GM19452 (cell line): ENCODE results near the gene PTPMT1.

Experiments used
- ATAC-seq: cut with Tn5 transposase; IDR thresholded peaks from one replicate; pipeline ENCODE4 v1.9.1; 2021; ENCODE audit not compliant: unreplicated experiment

The PTPMT1 gene

DNA sequence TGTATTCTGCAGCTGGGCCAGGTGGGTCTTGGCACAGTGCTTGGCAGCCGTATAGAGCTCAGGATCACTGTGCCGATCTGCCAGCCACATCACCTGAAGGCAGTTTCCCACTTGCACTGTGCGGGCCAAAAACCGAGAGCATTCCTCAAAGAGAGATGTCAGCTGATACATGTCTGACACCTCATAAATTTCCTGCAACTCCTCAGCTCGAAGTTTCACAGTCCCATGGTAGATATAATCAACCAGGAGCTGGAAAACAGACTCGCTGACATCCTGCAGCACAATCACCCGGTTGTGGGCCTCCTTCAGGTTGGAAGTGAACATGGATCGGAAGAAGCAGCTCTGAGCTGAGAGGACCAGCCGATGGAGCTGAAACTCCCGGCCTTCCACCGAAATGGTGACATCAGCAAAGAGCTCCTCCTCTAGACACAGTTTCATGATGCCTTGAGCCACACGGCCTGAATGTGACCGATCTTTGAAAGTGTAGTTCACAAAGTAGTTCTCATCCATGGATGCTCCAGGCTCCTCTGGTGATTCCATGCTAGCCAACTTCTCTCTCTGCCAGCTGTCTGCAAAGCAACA lies 12.2 kb downstream of the PTPMT1 start:
- ATAC-seq, result no peak

DNA sequence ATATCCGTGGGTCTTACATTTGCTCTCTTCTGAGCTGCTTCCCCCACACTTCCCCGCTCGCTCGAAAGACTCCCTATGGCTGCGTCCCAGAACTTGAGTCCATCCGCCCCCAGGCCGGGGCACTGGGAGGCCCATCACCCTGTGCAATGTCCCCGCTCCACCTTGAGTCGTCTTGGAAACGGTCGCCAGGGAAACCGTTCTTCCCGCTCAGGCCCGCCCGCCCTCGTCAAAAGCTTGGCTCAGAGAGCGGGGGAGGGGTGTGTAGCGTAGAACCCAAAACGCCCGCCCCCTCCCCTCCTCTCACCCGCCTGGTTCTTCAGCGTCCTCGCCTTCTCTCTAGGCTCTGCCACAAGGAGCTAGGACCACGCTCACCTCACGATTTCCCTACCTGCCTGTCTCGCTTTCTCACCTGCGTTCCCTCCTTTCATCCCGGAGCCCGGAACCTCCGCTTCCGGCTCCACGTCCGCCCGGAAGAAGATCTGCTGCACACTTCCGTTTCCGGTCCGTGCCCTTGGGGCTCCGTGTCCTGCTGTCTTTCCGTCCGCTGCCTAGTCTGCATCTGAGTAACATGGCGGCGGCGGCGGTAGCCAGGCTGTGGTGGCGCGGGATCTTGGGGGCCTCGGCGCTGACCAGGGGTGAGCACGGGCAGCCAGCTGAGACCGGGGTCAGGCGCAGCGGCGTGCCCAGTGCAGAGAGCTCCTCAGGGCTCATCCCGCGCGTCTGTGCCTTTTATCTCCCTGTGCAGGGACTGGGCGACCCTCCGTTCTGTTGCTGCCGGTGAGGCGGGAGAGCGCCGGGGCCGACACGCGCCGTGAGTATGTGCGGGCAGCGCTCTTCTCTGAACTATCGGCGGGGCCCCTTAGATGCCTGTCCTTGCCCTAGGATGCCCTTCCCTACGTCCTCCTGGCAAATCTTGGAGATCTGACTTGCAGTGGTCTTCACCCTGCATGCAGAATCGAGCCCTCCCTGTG lies 13.4 kb downstream of the PTPMT1 start, which contains the start of the genes KBTBD4 and NDUFS3:
TSS of gene KBTBD4 (minus strand) at position 447 of the 971 bp plus-strand sequence. CDS start at position 428, 19 bp downstream.
TSS of gene NDUFS3 (plus strand) at position 551 of the 971 bp plus-strand sequence. CDS start at position 569, 18 bp downstream.
- ATAC-seq, result peak; percentile 89

DNA sequence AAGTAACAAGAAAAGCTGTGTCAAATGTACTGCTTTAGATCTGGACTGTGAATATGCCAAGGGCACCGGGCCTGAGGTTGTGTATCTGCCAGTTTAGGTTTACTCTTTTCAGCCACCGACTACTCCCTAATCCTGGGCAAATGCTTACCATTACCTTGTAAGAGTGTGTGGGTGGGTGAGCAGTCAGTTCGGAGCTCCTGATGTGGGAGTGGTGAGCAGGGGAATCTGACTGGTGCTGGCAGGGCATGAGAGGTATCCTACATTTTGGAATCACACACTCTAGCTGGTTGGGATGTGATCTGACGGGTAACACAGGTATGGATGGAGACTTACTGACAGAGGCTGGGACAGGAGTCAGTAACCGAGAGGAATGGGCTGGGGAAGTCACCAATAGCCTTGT lies 18.4 kb downstream of the PTPMT1 start:
- no peak for ATAC-seq

DNA sequence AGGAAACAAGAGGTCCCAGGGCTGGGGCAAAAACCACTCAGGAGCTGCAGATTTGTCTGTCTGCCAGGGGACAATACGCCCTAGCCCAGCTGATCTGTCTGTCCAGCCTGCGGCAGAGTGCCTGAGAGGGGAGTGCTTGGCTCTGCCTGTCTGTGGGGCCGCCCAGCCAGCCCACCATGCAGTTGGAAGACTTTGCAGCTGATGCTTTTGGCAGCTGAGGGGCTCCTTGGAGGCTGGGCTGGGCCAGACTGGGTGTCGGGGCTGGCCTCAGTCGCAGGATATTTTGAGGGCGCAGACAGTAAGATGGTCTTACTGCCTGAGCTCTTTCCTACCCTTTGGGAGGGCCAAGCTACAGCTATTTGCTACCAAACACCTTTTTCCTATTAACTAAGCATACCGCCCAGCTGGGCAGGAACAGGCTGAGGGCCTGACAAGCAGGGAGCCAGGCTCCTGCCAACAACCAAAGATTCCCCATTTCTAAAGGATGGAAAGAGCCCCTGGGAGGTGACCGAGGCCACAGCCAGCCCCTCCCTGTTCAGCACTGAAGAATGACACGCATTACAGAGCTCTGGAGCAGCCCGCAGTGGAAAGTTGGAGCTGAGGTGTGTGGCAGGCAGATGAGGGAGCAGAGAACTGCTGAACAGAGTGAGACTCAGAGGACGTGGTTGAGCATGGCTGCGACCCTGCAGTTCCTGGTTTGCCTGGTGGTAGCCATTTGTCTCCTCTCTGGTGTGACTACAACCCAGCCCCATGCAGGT lies 20.9 kb downstream of the PTPMT1 start, which contains the start of gene FAM180B:
TSS of gene FAM180B (plus strand) at position 581 of the 758 bp plus-strand sequence. CDS start at position 672, 91 bp downstream.
- ATAC-seq, result no peak

DNA sequence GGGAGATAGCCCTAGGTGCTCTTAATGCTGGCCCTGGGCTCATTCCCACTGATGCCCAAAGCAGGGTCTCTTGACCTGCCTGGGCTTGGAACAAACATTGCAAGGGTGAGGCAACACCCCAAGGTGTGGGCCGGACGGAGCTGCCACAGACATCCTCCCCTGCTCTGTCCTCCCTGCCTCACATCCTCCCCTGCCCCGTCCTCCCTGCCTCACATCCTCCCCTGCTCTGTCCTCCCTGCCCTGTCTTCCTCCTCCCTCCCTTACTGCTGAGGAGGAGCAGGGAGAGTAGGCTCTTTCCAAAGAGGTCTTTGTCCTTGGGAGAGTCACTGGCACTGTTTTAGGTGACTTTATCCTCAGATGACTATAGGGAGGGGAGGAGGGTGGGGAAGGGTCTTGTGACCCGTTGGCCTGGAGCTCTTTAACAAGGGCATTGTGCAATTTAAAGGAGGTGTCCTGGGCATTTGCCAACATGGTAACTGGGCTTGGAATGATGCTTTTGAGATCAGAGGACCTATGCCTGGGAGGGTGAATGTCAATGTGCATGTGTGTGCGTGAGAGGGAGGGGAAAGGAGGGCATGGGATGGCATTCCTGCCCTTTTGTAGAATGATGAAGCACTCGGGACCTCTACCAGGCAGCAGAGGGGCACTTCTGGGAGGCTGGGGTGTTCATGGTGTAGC lies 21.8 kb downstream of the PTPMT1 start:
- ATAC-seq, result no peak

DNA sequence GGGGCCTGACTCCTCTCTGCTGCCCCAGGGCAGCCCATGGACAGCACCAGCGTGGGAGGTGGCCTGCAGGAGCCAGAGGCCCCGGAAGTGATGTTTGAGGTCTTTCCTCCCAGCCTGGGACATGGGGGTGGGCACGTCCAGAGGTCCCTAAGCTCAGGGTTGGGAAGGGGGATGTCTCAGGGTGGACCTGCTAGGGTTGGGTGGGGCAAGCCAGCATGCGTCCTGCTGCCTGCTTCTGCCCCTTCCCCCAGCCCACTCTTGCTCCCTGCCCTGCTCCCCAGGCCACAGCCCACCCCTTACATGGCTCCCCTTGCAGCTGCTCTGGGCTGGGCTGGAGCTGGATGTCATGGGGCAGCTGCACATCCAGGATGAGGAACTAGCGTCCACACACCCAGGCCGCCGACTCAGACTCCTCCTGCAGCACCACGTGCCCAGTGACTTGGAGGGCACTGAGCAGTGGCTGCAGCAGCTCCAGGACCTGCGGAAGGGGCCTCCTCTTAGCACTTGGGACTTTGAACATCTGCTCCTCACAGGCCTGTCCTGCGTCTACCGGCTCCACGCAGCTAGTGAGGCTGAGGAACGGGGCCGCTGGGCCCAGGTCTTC lies 22.4 kb downstream of the PTPMT1 start:
- ATAC-seq, result no peak

DNA sequence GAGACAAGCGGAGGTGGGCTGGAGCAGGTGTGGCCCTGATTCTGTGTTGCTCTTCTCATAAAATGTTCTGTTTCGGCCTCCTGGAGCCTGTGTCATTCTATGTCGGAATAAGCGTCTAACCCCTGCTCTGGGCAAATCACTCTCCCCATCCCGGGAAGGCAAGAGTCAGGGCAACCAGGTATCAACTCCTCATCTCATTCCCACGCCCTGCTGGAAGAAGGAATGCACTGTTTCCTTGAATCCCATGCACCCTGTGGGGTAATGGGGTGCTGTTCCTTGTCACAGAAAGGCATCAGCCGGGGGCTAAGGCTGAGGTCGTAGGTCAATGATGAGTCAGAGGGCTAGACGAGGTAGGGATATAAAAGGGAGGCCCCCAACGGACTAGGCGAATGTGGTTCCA lies 23.7 kb downstream of the PTPMT1 start:
- no peak for ATAC-seq

DNA sequence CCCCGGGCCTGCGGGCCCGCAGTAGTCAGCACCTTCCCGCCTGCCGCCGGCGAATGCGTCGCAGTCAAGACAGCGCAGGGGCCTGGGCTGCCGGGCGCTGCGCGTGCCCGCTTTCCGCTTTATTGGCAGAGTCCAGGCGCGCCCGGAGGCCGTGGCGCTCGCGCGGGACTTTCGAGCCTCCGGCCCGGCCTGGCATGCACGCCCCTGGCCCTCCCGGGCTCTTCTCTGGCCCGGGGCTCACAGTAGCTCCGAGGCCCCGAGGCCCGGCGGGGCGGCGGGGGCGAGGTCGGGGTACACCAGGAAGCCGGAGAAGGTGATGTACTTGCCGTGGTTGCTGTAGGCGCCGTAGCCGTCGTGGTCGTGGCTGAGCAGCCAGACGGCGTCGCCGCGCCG lies 24.2 kb downstream of the PTPMT1 start:
- no peak for ATAC-seq

DNA sequence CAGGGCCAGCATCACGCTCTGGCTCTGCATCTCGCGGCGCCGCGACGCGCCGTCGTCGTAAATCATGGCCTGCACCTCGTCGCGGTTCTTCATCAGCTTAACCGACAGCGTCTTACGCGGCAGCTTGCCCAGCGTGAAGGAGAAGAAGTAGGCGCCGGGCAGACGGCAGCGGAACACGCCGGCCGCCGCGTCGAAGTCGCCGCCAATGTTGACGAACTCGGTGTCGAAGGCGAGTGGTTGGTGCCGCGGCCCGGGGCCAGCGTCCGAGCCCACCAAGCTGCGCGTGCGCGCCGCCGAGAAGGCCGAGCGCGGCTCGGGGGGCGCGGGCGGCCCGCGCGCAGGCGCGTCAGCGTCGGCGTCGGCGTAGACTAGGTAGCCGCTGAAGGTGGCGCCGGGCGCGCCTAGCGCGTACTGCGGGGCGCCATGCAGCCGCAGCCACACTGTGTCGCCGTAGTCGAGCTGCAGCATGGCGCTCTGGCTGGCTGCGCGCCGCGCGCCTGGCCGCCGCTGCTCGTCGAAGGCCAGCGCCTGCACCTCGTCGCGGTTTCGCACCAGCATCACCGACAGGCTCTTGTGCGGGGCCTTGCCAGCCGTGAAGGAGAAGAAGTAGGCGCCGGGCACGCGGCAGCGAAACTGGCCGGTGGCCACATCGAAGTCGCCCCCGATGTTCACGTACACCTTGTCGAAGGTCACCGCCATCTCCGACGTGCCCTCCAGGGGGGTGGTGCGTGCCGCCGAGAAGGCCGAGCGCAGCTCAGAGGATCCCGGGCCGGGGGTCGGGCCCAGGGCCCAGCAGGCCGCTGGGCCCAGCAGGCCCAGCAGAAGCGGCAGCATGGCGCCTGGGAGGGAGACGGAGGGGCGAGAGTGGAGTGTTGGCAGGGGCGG lies 24.8 kb downstream of the PTPMT1 start:
- ATAC-seq, result no peak

DNA sequence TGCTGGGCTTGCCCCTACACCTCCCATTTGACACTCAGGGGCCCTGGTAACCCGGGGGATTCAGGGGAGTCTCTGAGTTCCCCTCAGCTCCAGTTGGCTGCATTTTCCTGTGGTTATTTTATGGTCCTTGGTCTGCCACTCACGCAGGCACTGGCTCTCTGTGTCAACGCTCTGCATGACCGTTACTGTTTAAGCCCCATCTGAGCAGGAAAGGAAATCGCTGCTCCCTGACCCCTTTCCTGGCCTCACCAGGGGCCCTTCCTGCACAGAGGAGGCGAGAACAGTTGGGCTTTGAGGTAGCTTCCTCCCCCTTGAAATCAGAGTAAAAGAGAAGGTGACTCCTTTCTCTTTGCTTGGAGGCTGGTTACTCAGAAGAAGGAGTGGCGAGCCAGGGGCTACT lies 26.4 kb downstream of the PTPMT1 start:
- ATAC-seq, result no peak

DNA sequence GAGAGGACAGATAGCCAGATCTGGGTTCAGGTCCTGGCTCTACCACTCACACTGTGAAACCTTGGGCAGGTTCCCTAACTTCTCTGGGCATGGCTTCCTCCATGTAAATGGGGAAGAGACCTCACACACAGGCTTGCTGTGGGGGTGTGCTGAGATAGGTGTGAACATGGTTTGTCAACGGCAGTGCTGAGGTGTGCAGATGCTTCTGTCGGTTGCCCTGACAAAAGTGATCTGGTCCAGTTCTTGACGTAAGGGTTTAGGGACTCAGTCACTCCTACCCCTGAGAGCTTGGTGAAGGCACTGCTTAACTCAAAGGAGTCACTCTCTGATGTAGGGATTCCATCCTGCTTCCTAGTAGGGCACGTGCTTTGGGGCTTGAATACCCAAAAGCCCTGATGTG lies 26.9 kb downstream of the PTPMT1 start:
- no peak for ATAC-seq

DNA sequence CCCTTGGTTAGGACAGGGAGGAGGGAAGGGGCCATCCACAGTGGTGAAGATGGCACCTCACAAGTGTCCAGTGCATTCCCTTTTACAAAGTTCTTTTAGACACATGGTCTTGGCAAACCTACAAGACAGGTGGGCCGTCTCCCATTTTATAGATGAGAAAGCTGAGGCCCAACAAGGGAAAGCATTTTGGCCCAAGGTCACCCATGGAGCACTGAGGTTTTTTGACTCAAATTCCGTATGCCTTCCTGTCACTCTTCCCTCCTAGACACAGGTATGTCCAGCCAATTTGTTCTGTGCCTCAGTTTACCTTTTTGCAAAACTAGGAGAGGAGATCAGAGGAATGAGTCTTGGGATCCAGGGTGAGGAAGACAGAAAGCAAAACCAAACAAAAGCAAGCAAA lies 27.6 kb downstream of the PTPMT1 start:
- no peak for ATAC-seq

DNA sequence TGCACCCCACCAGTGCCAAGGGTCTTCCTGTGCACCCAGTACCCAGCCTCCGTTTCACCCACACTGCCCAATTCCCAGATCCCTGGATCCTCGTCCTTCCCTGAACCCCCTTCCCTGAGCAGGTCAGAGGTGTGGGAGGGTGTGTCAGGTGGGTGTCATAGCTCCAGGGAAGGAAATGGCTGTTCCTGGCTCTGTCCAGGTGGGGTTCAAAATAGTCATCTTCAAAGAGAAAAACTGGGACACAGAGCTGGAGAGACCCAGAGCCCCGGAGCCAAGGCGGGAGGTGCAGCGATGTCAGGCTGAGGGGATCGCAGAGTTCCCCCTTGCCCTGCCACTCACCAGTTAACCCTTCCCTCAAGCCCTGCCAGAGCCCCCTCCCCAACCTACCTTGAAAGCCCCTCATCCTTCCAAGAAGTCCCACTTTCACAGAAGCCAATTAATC lies 28.1 kb downstream of the PTPMT1 start:
- no peak for ATAC-seq

DNA sequence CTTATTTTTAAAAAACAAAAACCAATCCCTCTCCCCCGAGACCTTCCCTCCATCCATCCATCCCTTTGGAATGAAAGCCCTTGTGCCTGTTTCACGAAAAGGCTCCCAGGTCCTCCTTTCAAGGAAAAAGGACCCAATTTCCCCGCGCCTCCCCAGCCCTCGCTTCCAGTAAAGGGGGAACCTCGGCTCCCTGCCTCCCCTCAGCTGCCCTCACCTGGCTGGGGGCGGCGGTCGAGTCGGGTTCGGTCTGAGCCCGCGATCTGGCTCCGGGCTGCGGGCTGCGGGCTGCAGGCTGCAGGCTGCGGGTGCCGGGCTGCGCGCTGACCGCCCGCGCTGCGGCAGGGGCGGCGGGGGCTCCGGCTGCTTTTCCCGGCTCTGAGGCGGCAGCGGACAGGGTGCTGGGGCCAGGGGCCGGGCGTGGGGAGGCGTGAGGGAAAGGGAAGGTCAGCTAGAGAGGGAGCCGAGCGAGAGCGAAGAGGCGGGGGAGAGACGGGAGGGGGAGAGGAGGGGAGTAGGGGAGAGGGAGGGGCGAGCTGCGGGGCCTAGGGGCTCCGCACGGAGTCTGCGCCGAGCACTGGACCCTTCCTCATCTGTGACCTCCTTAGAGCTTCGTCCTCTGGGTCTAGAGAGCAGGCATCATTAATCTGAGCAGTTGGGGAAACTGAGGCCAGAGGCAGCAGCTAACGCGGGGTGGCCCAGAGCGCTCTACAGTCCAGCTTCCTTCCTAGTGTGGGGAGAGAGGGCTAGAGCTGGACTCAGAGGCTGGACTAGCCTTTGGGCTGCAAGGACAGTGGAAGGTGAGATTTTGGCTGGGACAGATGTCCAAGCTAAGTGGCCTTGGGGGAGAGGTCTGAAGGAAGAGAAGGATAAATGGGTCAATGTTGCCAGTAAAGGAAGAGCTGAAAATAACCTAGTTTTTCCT lies 28.8 kb downstream of the PTPMT1 start, which contains the start of gene C1QTNF4:
TSS of gene C1QTNF4 (minus strand) at position 478 of the 922 bp plus-strand sequence. CDS start 3,601 bp downstream, outside the sequence.
- no peak for ATAC-seq

DNA sequence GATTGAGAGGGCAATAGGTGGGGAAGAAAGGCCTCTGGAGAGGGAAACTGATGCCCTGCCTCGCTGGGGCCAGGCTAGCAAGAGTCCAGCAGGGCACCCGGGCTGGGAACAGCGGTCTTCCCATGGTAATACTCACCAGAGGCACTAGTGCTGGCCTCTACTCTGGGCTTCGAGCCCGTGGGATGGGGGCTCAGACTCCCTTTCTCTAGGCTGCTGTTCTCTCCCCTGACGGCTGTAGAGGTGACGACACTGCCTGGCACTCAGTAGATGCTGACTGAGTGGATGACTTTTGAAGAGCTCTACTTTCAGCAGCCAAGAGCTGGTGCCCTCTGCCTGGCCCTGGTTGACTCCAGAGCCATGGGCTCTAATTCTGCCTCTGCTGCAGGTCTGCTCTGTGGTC lies 29.6 kb downstream of the PTPMT1 start:
- ATAC-seq, result no peak

DNA sequence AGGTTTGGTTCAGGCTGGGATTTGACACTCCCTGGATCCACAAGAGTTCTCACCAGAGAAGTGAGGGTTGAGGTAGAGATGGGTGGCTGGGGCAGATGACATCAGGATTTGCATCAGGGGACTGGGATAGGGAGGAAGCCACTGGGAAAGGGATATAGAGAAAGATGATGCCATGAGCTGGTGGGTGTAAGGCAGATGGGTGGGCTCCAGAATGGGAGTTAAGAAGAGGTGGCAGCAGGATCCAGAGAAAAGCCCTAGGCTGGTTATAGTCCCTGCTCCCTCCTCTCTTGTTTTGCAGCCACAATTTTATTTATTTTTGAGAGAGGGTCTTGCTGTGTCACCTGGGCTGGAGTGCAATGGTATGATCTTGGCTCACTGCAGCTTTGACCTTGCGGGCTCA lies 30.6 kb downstream of the PTPMT1 start:
- ATAC-seq, result no peak

DNA sequence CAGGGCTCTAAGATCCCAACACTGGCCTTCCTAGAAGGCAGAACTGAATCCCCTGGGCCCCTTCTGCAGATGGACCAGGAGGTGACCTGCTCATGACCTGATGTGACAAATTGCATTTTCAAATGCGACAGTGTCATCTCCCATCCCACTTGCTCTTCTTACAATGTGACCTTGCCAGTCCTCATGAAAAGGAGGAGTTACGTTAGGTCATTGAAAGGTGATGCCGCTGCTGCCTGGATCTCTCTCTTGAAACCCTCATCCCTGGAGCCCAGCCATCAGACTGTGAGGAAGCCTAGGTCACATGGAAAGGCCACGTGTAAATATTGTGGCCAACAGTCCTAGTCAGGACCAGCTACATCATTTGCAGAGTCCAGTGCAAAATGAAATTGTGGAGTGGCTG lies 34.5 kb downstream of the PTPMT1 start:
- no peak for ATAC-seq

DNA sequence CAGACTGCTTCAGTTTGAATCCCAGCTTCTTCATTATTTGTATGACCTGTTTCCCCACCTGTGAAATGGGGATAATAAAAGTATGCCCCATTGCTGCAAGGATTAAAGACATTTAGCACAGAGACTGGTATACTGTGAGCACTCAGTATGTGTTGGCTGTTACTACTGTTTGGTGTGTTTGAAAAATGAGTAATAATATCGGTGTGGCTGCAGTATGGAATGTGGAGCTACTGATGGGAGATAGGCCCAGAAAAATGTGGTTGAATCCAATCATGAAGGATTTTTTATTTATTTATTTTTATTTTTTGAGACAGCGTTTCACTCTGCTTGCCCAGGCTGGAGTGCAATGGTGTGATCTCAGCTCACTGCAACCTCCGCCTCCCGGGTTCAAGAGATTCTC lies 37.9 kb downstream of the PTPMT1 start:
- ATAC-seq, result no peak
